GM12878 (cell line): ENCODE results near the gene CLEC20A.

ENCODE experiments used
- BHLHE40 ChIP-seq, 2 experiments: fragments of 450-650 bp in 1 of 2; IDR thresholded peaks; 2 replicates each; pipeline ENCODE4 v1.6.1; 2011 to 2017; ENCODE audit warnings: low read depth in 2 of 2, borderline replicate concordance in 1 of 2, improper control_type of control experiment in 1 of 2, low read length in 1 of 2, mild to moderate bottlenecking in 1 of 2
- CTCF ChIP-seq, 3 experiments: IDR thresholded peaks in 2 of 3; conservative IDR thresholded peaks in 1 of 3; 2 replicates each; pipeline ENCODE4 v1.5.1; 2011; ENCODE audit warnings: low read depth in 3 of 3, low read length in 3 of 3, mild to moderate bottlenecking in 3 of 3, control low read depth in 2 of 3, moderate library complexity in 2 of 3, inconsistent platforms in 1 of 3, mixed read lengths in 1 of 3; ENCODE audit not compliant: control insufficient read depth in 2 of 3, insufficient read depth in 1 of 3; ENCODE audit errors: extremely low read depth in 1 of 3
- EP300 ChIP-seq, 2 experiments: fragments of 150-350 bp in 1 of 2; IDR thresholded peaks; 2 replicates each; pipeline ENCODE4 v1.6.1; 2011 to 2012; ENCODE audit warnings: low read depth in 2 of 2, low read length in 2 of 2, borderline replicate concordance in 1 of 2, improper control_type of control experiment in 1 of 2, inconsistent platforms in 1 of 2; ENCODE audit not compliant: control insufficient read depth in 1 of 2
- KDM1A ChIP-seq: fragments of 200-600 bp; sonication (generic); IDR thresholded peaks from 2 replicates; pipeline ENCODE4 v1.6.1; 2016; ENCODE audit warnings: borderline replicate concordance
- NFIC ChIP-seq: IDR thresholded peaks from 2 replicates; pipeline ENCODE4 v1.6.1; 2012; ENCODE audit warnings: low read depth, mild to moderate bottlenecking, inconsistent platforms, low read length, moderate library complexity
- POLR2AphosphoS5 ChIP-seq: IDR thresholded peaks from 2 replicates; pipeline ENCODE4 v1.6.1; 2011; ENCODE audit warnings: mild to moderate bottlenecking, low read length, inconsistent platforms
- POU2F2 ChIP-seq: IDR thresholded peaks from 3 replicates; pipeline ENCODE4 v1.6.1; 2011; ENCODE audit warnings: low read depth, mild to moderate bottlenecking, low read length, borderline replicate concordance
- RBBP5 ChIP-seq: fragments of 200-600 bp; sonication (generic); conservative IDR thresholded peaks from 2 replicates; pipeline ENCODE4 v1.6.1; 2016
- STAT1 ChIP-seq: fragments of 450-650 bp; conservative IDR thresholded peaks from 2 replicates; pipeline ENCODE4 v1.6.1; 2014; ENCODE audit warnings: antibody characterized with exemption, mild to moderate bottlenecking
- SUZ12 ChIP-seq: fragments of 200-600 bp; sonication (generic); IDR thresholded peaks from one replicate; pipeline ENCODE4 v1.6.1; 2018; ENCODE audit warnings: antibody characterized with exemption, mild to moderate bottlenecking; ENCODE audit not compliant: unreplicated experiment
- YY1 ChIP-seq: IDR thresholded peaks from 2 replicates; pipeline ENCODE4 v1.6.1; 2011; ENCODE audit warnings: low read depth, mild to moderate bottlenecking, low read length
- ZNF274 ChIP-seq: IDR thresholded peaks from one replicate; pipeline ENCODE4 v1.8.0; 2011; ENCODE audit not compliant: insufficient read length, insufficient read depth

GRCh38 chr1:178516110-178516509 is 19.3 kb upstream of the CLEC20A start:
- no peak for TF ChIP-seq ZNF274
- no peak for TF ChIP-seq YY1
- TF ChIP-seq STAT1, result no peak
- no peak for TF ChIP-seq CTCF (IDR thresholded peaks at IDR 0.05 in 2 of 3, conservative IDR thresholded peaks at IDR 0.05 in 1 of 3; ENCODE audit: control insufficient read depth in 2 of 3, extremely low read depth in 1 of 3, insufficient read depth in 1 of 3, low read depth in 3 of 3, low read length in 3 of 3)
- TF ChIP-seq BHLHE40 (IDR thresholded peaks at IDR 0.05; ENCODE audit: borderline replicate concordance in 1 of 2, low read depth in 2 of 2, low read length in 1 of 2), result no peak
- TF ChIP-seq POU2F2, result no peak
- no peak for TF ChIP-seq SUZ12
- no peak for TF ChIP-seq POLR2AphosphoS5
- no peak for TF ChIP-seq EP300 (IDR thresholded peaks at IDR 0.05; ENCODE audit: borderline replicate concordance in 1 of 2, control insufficient read depth in 1 of 2, low read depth in 2 of 2, low read length in 2 of 2)
- no peak for TF ChIP-seq KDM1A
- TF ChIP-seq NFIC, result no peak
- TF ChIP-seq RBBP5, result no peak
